ENCODE results near the gene R3HDM2.

- TF ChIP-seq POLR2A (IDR thresholded peaks at IDR 0.05) (no peak), EP300 (IDR thresholded peaks at IDR 0.05) (no peak)
- TF ChIP-seq, protein P1, sequence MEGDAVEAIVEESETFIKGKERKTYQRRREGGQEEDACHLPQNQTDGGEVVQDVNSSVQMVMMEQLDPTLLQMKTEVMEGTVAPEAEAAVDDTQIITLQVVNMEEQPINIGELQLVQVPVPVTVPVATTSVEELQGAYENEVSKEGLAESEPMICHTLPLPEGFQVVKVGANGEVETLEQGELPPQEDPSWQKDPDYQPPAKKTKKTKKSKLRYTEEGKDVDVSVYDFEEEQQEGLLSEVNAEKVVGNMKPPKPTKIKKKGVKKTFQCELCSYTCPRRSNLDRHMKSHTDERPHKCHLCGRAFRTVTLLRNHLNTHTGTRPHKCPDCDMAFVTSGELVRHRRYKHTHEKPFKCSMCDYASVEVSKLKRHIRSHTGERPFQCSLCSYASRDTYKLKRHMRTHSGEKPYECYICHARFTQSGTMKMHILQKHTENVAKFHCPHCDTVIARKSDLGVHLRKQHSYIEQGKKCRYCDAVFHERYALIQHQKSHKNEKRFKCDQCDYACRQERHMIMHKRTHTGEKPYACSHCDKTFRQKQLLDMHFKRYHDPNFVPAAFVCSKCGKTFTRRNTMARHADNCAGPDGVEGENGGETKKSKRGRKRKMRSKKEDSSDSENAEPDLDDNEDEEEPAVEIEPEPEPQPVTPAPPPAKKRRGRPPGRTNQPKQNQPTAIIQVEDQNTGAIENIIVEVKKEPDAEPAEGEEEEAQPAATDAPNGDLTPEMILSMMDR (IDR thresholded peaks at IDR 0.05) = no peak
These were observed 13.9 kb upstream of the R3HDM2 start for GRCh38 chr12:57444744-57445143.
